Umbilical cord (tissue), 2 donors: Measurements from ENCODE around the gene URGCP. TPM values are rescaled to one million over a fixed set of nuclear protein-coding genes. Genes with fewer than 3 reads are reported as not detected.
"Not testable (repeated sequence)": the region's sequence is repeated elsewhere in the genome, so short reads cannot be mapped to it uniquely, and the experiment has no call there.

Experiments used
- DNase-seq: peaks from one replicate; pipeline ENCODE4 v3.0.0-alpha.2; 2015; ENCODE audit warnings: low spot score
- total RNA-seq: library from RNA; depleted of rRNA; stranded (reverse); fragments of >200 nt; gene quantifications from one replicate; pipeline ENCODE4 v1.2.3, GENCODE V29; 2014; ENCODE audit warnings: low replicate concordance; ENCODE audit not compliant: insufficient read depth

Gene URGCP
- total RNA-seq, 1 donor from 2014 or later = 25.5 TPM

DNA sequence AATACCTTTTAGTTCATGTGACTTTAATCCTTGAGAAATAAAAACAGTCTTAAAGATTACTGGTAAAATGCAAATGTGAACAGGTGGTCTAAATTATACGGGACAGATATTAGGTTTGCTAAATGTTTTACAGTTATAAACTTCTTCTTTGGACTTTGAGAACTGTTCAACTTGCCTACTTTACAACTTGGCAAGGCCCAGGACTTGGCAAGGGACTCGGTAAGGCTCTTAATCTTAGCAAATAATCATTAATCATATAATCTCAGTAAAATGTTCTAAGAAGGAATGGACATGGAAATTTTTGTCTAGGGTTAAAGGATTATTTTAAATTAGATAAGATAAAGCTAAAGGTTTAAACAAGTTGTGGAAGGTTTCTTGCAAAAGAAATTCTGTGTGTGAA is 15.0 kb upstream of the URGCP start:
- DNase-seq = no peak

- no peak for DNase-seq
Measured at GRCh38 chr7:43915907-43916306, 9.5 kb upstream of the URGCP start.

DNA sequence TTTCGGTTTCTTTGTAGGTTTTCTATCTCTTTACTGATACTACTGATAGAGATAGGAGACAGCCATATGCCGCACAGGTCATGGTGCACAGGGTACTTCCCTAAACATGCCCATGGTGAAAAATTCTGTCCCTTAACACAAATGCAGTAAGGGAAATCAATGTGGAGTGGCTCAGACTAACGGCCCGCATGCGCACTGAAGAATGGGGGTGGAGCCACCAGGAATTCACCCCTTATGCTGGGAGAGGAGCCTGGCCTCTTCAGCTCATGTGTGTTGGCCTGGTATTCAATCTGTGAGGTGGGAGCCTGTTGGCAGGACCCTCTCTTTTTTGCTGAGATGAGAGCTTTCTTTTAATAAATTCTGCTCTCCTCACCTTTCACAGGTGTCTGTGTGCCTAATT is 8.4 kb upstream of the URGCP start:
- DNase-seq = no peak

DNA sequence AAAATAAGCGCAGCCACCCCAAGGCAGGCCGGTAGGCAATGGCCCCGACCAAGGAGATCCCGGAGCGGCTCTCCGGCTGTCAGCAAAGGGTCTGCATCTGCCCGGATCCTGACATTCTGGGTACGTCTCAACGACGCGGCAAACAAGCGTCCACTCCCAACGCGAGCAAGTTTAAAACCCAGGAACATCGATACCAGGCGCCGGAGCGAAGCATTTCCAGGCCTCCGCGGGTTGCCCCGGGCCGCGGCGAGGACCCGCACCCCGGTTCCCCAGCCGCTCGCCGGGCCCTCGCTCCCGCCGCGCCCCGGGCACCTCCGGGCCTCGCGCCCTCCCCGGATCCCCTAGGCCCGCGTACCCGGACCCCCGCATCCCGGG is 453 bp downstream of the URGCP start:
- DNase-seq = peak; percentile 44

- DNase-seq = no peak
Measured at GRCh38 chr7:43905209-43905946, 1.0 kb downstream of the URGCP start.

DNA sequence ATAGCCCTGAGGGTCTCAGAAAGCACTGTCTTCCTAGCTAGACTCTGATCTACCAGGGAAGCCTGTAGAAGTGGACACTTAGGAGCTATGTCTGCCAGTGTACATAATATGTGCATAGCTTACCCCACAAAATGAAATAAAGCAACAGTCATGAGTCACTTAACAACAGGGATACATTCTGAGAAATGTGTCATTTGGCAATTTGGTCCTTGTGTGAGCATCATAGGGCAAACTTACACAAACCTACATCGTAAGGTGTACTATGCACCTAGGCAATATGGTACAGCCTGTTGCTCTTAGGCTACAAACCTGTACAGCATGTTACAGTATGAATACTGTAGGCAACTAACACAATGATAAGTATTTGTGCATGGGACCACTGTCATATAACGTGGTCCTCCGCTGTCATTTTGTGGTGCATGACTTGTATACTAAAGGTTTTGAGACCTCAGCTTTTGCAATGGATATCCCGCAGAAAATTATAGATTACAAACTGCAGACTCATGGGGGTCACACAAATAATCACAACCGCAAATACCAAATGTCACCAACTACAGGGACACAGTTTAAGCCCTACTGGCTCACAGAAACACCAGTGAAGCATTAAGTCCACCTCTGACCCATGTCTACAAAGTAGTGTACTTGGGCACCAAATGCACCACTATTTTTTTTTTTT is 1.7 kb downstream of the URGCP start:
- DNase-seq = no peak

DNA sequence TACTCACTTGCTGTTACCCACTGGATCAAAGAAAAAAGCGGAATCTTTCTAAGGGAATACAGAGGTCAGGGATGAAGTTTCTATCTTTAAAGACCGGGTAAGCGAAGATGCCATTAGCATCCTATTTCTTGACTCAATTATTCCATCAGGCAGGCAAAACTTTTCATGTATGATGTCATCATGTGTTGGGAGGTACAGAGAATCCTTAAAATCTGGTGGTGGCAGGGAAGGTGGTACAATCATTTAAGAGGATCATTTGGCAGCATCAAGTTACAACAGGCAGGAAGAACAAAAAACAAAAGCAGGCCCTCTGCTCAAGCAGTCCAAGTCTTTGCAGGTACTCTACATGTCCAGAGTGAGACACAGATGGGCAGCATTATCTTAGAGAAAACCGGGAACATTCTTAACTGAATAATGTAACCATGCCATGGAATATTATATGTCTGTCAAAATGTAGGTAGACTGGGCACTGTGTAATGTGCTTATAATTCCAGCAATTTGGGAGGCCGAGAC is 3.8 kb downstream of the URGCP start:
- no peak for DNase-seq

DNA sequence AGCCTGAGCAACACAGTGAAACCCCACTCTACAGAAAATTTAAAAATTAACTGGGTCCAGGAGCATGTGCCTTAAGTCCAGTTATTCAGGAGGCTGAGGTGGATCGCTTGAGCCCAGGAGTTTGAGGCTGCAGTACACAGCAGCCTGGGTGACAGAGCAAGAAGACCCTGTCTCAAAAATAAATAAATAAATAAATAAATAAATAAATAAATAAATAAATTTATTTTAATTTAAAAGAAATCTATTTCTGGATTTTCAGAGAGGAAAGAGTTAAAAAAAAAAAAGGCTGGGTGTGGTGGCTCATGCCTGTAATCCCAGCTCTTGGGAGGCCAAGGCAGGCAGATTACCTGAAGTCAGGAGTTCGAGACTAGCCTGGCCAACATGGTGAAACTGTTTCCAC is 7.8 kb downstream of the URGCP start:
- not testable (repeated sequence) for DNase-seq

GRCh38 chr7:43895847-43896415 is 10.5 kb downstream of the URGCP start:
- DNase-seq = no peak

- peak; percentile 17 for DNase-seq
Measured at GRCh38 chr7:43891069-43891955, 15.1 kb downstream of the URGCP start.

- no peak for DNase-seq
Measured at GRCh38 chr7:43890468-43890867, 15.9 kb downstream of the URGCP start.

GRCh38 chr7:43888993-43889945 is 17.1 kb downstream of the URGCP start:
- DNase-seq = peak; percentile 49

DNA sequence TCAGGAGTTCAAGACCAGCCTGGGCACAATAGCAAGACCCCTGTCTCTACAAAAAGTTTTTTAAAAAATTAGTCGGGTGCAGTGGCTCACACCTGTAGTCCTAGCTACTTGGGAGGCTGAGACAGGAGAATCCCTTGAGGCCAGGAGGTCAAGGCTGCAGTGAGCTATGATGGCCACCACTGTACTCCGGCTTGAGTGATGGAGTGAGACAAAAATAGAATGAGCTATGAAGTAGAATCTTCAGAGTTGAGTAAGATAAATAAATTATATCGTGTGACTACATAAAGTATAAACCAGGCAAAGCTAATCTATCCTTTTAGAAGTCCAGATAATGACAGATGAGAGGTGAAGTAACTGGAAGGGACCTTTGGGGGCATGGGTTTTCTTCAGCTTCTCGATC is 21.8 kb downstream of the URGCP start:
- no peak for DNase-seq

- DNase-seq = no peak
Measured at GRCh38 chr7:43884209-43884608, 22.2 kb downstream of the URGCP start.

GRCh38 chr7:43880596-43880995 is 25.8 kb downstream of the URGCP start:
- no peak for DNase-seq

GRCh38 chr7:43879477-43879876 is 26.9 kb downstream of the URGCP start:
- no peak for DNase-seq

DNA sequence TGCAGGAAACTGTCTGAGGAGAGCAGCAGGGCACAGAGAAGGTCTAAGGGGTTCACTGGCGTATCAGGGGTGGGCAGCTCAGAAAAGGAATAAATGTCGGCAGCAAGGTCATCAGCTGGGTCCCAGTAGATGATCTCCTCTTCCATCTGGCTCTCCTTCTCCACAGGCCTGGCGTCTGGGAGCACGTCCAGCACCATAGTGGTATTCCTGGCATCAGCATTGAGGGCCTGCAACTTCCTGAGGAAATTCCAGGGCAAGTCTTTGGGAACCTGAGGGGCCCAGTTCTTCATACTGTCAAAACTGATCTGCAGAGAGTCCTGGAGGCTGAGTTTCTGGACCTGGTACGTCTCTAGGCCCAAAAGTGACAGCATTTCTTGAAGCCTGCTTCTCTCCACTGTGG is 27.5 kb downstream of the URGCP start:
- no peak for DNase-seq

GRCh38 chr7:43877968-43878864 is 28.2 kb downstream of the URGCP start:
- DNase-seq = no peak

GRCh38 chr7:43876976-43877745 is 29.2 kb downstream of the URGCP start:
- no peak for DNase-seq
